Panc1 (cell line): Measurements from ENCODE around the gene TACO1. TPM values are rescaled to one million over a fixed set of nuclear protein-coding genes. Genes with fewer than 3 reads are reported as not detected.

Experiments
- ATAC-seq: fragments of 200-7000 bp; cut with Tn5 transposase; 2 replicates; pipeline ENCODE4 v1.9.1; 2020; ENCODE audit warnings: mild to moderate bottlenecking, moderate library complexity
- BruUV-seq: library from RNA; stranded (reverse); fragments of 400-500 nt; replicated peaks from 2 replicates; lab custom pipeline; 2021; lab: Mats Ljungman, UMichigan
- CTCF ChIA-PET: fragments of 300-600 bp; sonication (Branson Sonifier 250); formaldehyde crosslinking; loops from one replicate; lab custom pipeline; 2022; ENCODE audit warnings: antibody characterized with exemption; lab: Charles Lee
- POLR2A ChIA-PET: fragments of 300-600 bp; sonication (Branson Sonifier 250); formaldehyde crosslinking; loops from one replicate; lab custom pipeline; 2022; ENCODE audit warnings: antibody characterized with exemption; lab: Charles Lee
- DNase-seq: peaks from one replicate; pipeline ENCODE4 v3.0.0-alpha.2; 2010; ENCODE audit warnings: low read depth, low spot score
- H3K27ac ChIP-seq: 2 replicates; pipeline ENCODE4 v1.5.1; 2011; ENCODE audit warnings: mild to moderate bottlenecking, low read length, inconsistent platforms
- H3K27me3 ChIP-seq: fragments of 200-500 bp; sonication (Bioruptor generic); 2 replicates; pipeline ENCODE4 v1.6.0; 2014; ENCODE audit warnings: low read length, inconsistent platforms; ENCODE audit not compliant: control insufficient read depth, insufficient read depth
- H3K36me3 ChIP-seq: fragments of 200-500 bp; sonication (Bioruptor generic); 2 replicates; pipeline ENCODE4 v1.5.1; 2014; ENCODE audit warnings: inconsistent platforms, mild to moderate bottlenecking, low read length, moderate library complexity; ENCODE audit not compliant: control insufficient read depth, insufficient read depth
- H3K4me1 ChIP-seq: 2 replicates; pipeline ENCODE4 v1.5.1; 2011; ENCODE audit warnings: inconsistent platforms, mild to moderate bottlenecking, low read length, moderate library complexity; ENCODE audit not compliant: control insufficient read depth, insufficient read depth
- H3K4me3 ChIP-seq, 2 experiments: 2 replicates each; pipeline ENCODE4 v1.5.1; 2011 to 2012; ENCODE audit warnings: low read depth in 2 of 2, low read length in 2 of 2, mild to moderate bottlenecking in 2 of 2, inconsistent platforms in 1 of 2, moderate library complexity in 1 of 2
- H3K9me3 ChIP-seq: fragments of 200-500 bp; sonication (Bioruptor generic); 2 replicates; pipeline ENCODE4 v1.5.1; 2014; ENCODE audit warnings: low read depth, mild to moderate bottlenecking, inconsistent platforms, low read length, moderate library complexity; ENCODE audit not compliant: control insufficient read depth, insufficient read depth
- POLR2AphosphoS5 ChIP-seq: IDR thresholded peaks from 2 replicates; pipeline ENCODE4 v1.6.1; 2012; ENCODE audit warnings: mild to moderate bottlenecking, low read depth, low read length, moderate library complexity
- SIN3A ChIP-seq: IDR thresholded peaks from 2 replicates; pipeline ENCODE4 v1.6.1; 2012; ENCODE audit warnings: low read depth, mild to moderate bottlenecking, low read length, moderate library complexity, borderline replicate concordance; ENCODE audit not compliant: insufficient read depth
- TCF7L2 ChIP-seq: IDR thresholded peaks from 2 replicates; pipeline ENCODE4 v1.6.1; 2011; ENCODE audit warnings: mild to moderate bottlenecking, low read depth, low read length, inconsistent platforms
- in situ Hi-C: cut with HindIII; loops from 2 replicates; pipeline ENCODE4 v1.10.0; 2016; ENCODE audit warnings: low sequenced_read_pairs, low pct_unique_long_range_greater_than_20kb
- intact Hi-C: fragments of 100-400 bp; cut with micrococcal nuclease; formaldehyde crosslinking; loops from one replicate; pipeline ENCODE4 v1.10.0; 2022; ENCODE audit not compliant: unreplicated experiment
- total RNA-seq: library from RNA; stranded (reverse); gene quantifications from one replicate; pipeline ENCODE4 v1.2.1, GENCODE V29; 2021; ENCODE audit not compliant: unreplicated experiment
- TF ChIP-seq, protein P1 (sequence below), 2 experiments: IDR thresholded peaks; 2 replicates each; pipeline ENCODE4 v1.6.1; 2011 to 2012; ENCODE audit warnings: low read depth in 2 of 2, control low read depth in 1 of 2, low read length in 1 of 2, mild to moderate bottlenecking in 1 of 2, moderate library complexity in 1 of 2; ENCODE audit not compliant: insufficient read depth in 1 of 2
- TF ChIP-seq, protein P2 (sequence below): fragments of 450-650 bp; IDR thresholded peaks from 2 replicates; pipeline ENCODE4 v1.5.1; 2017; ENCODE audit warnings: mild to moderate bottlenecking

Gene TACO1
- total RNA-seq, 1 experiment from 2014 or later, result 17.9 TPM

GRCh38 chr17:63623786-63624530, 23.3 kb downstream of the TACO1 start:
- no peak for ATAC-seq
- POLR2A ChIA-PET, result no interaction called here
- in situ Hi-C loops, result no loop called here

GRCh38 chr17:63624531-63624880, 23.8 kb downstream of the TACO1 start:
- H3K36me3 ChIP-seq, result peaks cover 5% of the 10 kb centered on the region; the same call in 1 of the 2 replicates
- ChIA-PET CTCF (interaction anchor here (0.6 kb wide), 1 partner anchor 97 kb away, joined by 4 read pairs; no protein-coding TSS in a partner anchor), POLR2A (no interaction called here)
- H3K4me3 ChIP-seq, result no peak overlapping the region
- no peaks in the 10 kb centered on the region for H3K9me3 ChIP-seq
- no peak overlapping the region for H3K27ac ChIP-seq
- in situ Hi-C loops, result no loop called here
- intact Hi-C loops, result no loop called here
- TF ChIP-seq, protein P1, sequence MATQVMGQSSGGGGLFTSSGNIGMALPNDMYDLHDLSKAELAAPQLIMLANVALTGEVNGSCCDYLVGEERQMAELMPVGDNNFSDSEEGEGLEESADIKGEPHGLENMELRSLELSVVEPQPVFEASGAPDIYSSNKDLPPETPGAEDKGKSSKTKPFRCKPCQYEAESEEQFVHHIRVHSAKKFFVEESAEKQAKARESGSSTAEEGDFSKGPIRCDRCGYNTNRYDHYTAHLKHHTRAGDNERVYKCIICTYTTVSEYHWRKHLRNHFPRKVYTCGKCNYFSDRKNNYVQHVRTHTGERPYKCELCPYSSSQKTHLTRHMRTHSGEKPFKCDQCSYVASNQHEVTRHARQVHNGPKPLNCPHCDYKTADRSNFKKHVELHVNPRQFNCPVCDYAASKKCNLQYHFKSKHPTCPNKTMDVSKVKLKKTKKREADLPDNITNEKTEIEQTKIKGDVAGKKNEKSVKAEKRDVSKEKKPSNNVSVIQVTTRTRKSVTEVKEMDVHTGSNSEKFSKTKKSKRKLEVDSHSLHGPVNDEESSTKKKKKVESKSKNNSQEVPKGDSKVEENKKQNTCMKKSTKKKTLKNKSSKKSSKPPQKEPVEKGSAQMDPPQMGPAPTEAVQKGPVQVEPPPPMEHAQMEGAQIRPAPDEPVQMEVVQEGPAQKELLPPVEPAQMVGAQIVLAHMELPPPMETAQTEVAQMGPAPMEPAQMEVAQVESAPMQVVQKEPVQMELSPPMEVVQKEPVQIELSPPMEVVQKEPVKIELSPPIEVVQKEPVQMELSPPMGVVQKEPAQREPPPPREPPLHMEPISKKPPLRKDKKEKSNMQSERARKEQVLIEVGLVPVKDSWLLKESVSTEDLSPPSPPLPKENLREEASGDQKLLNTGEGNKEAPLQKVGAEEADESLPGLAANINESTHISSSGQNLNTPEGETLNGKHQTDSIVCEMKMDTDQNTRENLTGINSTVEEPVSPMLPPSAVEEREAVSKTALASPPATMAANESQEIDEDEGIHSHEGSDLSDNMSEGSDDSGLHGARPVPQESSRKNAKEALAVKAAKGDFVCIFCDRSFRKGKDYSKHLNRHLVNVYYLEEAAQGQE (IDR thresholded peaks at IDR 0.05; ENCODE audit: insufficient read depth in 1 of 2, low read depth in 2 of 2, low read length in 1 of 2), result no peak
- no peak for TF ChIP-seq TCF7L2
- TF ChIP-seq, protein P2, sequence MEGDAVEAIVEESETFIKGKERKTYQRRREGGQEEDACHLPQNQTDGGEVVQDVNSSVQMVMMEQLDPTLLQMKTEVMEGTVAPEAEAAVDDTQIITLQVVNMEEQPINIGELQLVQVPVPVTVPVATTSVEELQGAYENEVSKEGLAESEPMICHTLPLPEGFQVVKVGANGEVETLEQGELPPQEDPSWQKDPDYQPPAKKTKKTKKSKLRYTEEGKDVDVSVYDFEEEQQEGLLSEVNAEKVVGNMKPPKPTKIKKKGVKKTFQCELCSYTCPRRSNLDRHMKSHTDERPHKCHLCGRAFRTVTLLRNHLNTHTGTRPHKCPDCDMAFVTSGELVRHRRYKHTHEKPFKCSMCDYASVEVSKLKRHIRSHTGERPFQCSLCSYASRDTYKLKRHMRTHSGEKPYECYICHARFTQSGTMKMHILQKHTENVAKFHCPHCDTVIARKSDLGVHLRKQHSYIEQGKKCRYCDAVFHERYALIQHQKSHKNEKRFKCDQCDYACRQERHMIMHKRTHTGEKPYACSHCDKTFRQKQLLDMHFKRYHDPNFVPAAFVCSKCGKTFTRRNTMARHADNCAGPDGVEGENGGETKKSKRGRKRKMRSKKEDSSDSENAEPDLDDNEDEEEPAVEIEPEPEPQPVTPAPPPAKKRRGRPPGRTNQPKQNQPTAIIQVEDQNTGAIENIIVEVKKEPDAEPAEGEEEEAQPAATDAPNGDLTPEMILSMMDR, result no peak
- no peak for TF ChIP-seq SIN3A
- TF ChIP-seq POLR2AphosphoS5, result no peak
- TSS peak; percentile 58 for BruUV-seq
- DNase-seq (no peak), ATAC-seq (no peak)
- H3K27me3 ChIP-seq, result no peaks in the 10 kb centered on the region
- H3K4me1 ChIP-seq, result peaks cover 22% of the 10 kb centered on the region

More at GRCh38 chr17:63623786-63624530, 23.3 kb downstream of the TACO1 start:
- Histone ChIP-seq H3K4me1 (peaks cover 22% of the 10 kb centered on the region), H3K36me3 (peaks cover 5% of the 10 kb centered on the region; the same call in 1 of the 2 replicates), H3K9me3 (no peaks in the 10 kb centered on the region), H3K27ac (peak overlapping the region; percentile 44; the same call in 1 of the 2 replicates), H3K27me3 (no peaks in the 10 kb centered on the region), H3K4me3 (peak overlapping the region; percentile 70 to 76)
- no TSS peak for BruUV-seq
- TF ChIP-seq TCF7L2 (no peak), SIN3A (no peak), POLR2AphosphoS5 (no peak)
- TF ChIP-seq, protein P1 (IDR thresholded peaks at IDR 0.05; ENCODE audit: insufficient read depth in 1 of 2, low read depth in 2 of 2, low read length in 1 of 2), result no peak
- TF ChIP-seq, protein P2, result no peak
- CTCF ChIA-PET, result no interaction called here
- intact Hi-C loops, result no loop called here
- no peak for DNase-seq
